Activated gamma-delta T cell treated with Interleukin-2 at 50 U/mL for 16 hours (primary cell): Measurements from ENCODE around the gene CACNA2D3.

Source experiments
- DNase-seq: peaks from one replicate; pipeline ENCODE4 v3.0.0-alpha.2; 2020

The CACNA2D3 gene

DNA sequence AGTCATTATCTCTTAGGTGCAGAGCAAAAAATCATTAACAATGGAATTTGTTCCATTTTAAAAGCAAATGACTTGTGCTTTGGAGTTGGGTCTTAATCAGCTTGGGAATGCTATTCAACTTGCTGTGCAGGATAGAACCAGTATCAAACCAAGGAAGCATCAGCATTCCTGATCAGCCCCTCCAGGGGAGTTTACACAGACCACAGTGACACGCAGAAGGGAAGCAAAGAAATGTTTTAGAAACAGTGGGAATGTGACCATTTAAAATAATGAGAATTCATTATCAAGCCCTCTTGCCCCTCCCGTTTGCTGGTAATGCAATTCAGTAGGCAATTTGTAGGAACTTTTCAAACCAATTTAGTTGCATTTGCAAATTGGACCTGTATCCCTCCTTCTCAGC is 650.4 kb downstream of the CACNA2D3 start:
- DNase-seq: no peak

DNA sequence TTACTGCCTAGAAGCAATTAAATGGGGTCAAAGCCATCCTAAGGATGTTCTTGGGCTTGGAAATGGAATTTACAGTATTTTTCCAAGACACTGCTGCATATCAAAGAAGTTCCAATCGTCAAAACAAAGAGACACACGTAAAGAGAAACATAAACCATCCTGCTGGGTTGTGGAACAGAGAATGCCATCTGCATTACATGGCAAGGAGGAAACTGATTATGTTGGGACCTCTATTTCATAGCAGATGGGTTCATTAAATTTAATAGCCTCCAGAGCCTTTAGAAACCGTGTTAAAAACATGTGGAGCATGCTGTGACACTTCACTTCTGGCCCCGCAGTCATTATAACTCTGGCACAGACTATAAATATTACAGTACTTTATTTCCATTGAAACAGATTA is 650.9 kb downstream of the CACNA2D3 start:
- DNase-seq: no peak

GRCh38 chr3:54776601-54777000 is 654.2 kb downstream of the CACNA2D3 start:
- no peak for DNase-seq

GRCh38 chr3:54777141-54777540 is 654.8 kb downstream of the CACNA2D3 start:
- no peak for DNase-seq

DNA sequence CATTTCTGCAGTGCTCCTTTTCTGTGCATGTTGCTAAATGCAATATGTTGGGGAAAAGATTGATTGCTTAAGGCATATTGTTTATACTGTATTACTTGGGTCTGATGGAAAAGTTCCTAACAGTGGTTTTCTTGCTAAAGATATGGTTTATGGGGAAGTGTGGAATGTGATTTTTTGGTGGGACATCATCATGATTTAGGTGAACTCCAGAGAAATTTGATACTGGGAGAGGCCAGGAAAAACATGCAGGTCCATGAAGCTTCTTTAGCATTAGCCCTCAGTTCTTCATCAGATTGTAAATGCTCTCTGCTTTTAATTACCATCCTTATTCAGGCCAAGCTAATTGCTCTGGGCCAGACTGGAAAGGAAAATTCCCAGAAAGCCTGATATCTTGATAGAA is 658.0 kb downstream of the CACNA2D3 start:
- no peak for DNase-seq

DNA sequence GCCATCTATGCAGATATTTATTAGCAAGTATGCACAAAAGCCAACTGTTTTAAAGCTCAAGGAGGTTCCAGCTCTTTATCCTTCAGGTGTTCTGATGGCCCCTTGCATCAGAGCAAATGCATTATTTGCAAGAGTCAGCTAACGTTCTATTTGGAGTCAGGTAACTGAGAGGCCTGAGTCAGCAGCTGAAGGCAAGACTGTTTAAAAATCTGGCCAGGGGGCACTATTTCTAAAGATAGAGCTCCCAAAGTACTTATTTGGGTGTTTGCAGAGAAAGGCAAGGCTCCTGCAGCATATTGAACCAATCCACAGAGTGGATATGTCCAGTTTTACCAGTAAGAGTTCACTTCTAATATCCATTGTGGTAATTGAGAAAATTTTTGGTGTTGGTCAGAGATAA is 659.4 kb downstream of the CACNA2D3 start:
- DNase-seq: no peak

DNA sequence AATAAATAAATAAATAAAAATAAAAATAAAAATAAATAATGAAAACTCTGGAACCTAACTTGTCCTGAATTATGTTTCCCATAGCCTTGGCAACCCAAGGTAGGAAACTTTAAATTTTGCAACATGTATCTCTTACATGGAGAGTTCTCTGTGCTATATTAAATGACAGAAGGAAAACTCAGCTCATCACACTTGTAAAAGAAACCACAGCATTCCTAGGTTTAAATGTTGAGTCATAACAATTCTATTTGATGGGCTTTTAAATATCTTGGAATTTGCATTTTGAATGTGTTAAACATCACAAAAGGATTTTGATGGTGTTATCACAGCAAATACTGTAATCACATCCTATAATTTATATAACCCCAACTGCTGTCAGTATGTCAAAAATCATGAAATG is 661.3 kb downstream of the CACNA2D3 start:
- DNase-seq: no peak

DNA sequence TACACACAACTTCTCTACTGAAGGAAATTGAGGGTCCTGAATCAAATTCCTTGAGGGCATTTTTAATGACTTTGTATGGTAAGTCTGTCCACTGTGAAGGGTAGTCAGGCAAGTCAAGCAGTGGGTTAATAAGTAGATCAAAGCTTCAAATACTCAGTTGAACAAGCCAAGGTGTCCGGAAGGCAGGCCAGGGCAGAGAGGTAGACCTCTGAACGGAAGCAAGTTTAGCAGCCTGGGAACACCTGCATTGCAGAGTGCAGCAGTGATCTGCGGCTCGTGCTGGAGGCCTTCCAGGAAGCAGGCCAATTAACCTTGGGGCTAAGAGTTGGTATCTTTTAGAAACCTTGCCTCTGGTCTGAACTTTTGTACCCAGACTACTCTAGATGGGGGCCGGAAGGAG is 661.7 kb downstream of the CACNA2D3 start:
- no peak for DNase-seq

DNA sequence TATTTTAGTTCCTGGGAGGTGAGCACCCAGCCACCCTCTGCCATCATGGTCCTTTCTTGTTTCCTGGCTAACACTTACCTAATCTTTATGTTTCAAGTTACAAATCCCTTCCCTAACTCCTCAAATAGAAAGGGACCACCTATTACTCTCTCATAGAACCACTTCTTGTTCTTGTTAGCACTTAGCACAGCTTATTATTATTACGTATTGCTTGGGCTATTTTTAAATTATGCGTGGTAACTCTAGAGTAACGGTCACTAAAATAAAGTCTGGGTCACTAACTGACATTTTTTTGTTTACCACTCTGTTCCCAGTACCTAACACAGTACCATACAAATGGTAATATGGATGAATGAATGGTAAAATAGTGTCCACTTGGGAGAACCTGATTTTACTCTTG is 663.6 kb downstream of the CACNA2D3 start:
- no peak for DNase-seq

DNA sequence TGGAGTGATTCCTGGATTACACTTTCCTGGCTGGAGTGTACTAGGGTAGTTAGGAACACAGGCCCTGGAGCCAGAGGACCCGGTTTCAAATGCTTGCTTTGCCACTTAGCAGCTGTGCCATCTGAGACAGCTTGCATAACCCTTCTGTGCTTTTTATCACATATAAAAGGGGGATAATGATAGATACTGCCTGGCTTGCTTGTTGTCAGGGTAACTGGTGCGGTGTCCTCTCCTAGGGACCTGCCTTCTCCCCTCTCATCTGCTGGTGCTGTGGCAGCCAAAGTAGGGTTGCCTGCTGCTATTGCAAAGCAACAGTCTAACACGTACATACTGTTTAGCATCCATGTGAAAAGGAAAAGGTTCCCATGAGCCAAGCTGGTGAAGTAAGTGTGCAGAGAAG is 667.7 kb downstream of the CACNA2D3 start:
- DNase-seq: no peak

DNA sequence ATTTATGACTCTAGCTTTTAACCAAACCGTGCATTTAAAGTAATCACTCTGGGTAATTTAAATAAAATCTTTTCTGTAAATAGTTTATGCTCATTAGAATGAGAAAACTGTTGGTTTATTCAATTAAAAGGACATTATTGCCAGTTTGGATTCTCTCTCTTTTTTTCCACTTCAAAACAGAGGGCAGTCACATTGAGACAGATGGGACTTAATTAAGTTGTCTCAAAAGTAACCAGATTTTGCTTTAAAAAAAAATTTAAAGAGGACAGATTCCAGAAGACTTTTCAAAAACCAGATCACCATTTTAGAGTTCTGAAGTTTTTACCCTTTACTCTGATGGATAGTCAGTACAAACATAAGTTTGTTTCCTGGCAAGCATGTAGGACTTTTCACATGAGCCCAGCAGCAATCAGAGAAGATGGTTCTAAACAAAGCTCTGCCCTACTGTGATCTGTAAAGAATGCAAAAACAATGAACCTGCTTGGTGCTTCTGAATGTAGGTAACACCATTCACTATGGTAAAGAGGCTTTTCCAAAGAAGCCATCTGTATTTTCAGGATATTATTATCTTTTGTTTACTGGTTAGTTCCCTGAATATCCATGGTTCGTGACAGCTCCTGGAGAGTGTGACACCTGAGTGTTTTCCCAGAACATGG is 669.3 kb downstream of the CACNA2D3 start:
- no peak for DNase-seq

- no peak for DNase-seq
These were observed 670.2 kb downstream of the CACNA2D3 start for GRCh38 chr3:54792584-54792983.

- DNase-seq: no peak
These were observed 670.8 kb downstream of the CACNA2D3 start for GRCh38 chr3:54793171-54793570.

GRCh38 chr3:54797111-54797510 is 674.8 kb downstream of the CACNA2D3 start:
- DNase-seq: no peak

DNA sequence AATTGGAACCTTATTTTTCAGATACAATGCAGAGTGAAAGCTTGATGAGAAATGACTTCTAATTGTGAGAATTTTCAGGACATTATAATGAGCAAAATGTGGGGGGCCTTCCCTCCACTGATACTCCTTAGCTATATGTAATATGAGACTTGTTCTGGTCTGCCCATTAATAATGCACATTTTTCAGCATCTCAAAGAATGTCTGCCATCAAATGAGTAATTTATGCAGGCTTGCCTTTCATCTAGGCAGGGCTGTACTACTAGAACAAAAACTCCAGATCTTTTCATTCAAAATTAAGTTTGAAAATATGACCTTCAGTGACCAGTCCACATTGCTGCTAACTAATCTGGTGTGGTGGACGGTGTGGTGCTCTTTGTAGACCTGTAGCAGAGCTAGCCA is 678.1 kb downstream of the CACNA2D3 start:
- no peak for DNase-seq

- DNase-seq: no peak
These were observed 679.6 kb downstream of the CACNA2D3 start for GRCh38 chr3:54801977-54802376.

- DNase-seq: no peak
These were observed 688.0 kb downstream of the CACNA2D3 start for GRCh38 chr3:54810401-54810800.

DNA sequence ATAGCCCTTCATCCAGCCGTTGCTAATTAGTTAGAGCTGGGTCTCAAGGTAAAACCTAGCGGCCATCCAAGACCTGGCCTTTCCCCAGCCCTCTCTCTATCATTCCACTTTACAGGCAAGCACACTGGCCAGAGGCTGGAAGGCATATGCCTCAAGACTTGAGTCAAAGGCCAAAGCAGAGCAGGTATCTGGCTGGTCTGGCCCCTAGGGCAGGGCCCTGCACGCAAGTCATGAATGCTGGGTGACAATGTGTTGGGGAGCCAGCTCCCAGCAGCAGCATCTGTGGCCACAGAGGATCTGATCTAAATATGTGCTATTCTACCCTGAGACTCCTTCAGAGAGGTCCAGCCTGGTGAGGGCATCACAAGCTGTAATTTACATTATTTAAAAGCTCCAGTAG is 691.9 kb downstream of the CACNA2D3 start:
- no peak for DNase-seq

- DNase-seq: no peak
These were observed 695.3 kb downstream of the CACNA2D3 start for GRCh38 chr3:54817628-54818027.

GRCh38 chr3:54818486-54818885 is 696.1 kb downstream of the CACNA2D3 start:
- DNase-seq: no peak

DNA sequence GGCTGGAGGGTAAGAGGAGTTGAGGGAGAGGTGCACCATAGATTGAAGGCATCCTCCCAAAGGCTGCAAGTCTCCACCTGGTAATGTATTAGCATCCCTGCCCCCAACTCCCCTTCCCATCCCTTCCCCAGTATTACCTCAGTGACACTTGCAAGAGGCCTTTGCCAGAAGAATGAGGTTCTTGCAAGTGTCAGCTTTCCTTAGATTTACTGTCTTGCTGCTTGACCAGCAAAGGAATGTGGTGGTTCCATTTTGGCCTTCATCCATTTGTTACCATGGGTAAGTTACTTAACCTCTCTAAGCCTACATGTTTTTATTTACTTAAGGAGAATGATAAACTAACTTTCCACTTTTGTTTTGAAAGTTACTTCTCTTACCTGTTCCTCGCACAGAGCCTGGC is 696.6 kb downstream of the CACNA2D3 start:
- DNase-seq: no peak

DNA sequence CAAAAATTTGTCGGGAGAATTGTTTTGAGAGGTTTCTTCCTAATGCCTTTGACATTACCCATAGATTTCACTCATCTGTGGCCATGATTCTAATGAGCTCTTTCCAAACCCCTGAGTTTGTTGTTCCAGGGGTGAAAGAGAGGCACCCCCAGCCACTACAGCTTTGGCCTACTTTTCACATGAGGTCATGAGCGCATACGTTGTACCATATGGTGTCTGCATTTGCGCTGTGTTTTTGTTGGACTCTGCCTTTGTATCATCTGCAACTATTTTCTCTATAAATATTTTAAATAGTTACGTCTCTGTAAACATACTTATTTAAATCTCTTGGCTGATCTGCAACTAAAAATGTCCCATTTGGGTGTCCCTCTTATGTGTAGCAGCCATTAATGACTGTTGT is 697.6 kb downstream of the CACNA2D3 start:
- no peak for DNase-seq

- DNase-seq: no peak
These were observed 699.9 kb downstream of the CACNA2D3 start for GRCh38 chr3:54822206-54822605.

- no peak for DNase-seq
These were observed 703.9 kb downstream of the CACNA2D3 start for GRCh38 chr3:54826251-54826691.

GRCh38 chr3:54827056-54827687 is 704.8 kb downstream of the CACNA2D3 start:
- DNase-seq: no peak
